GM10266 (cell line): Measurements from ENCODE around the gene FAM118A.

Source experiments
- DNase-seq: peaks from one replicate; pipeline ENCODE4 v3.0.0; 2012; ENCODE audit errors: extremely low spot score
- TF ChIP-seq, protein P1 (sequence below): IDR thresholded peaks from 2 replicates; pipeline ENCODE4 v1.5.1; 2012; ENCODE audit warnings: mild to moderate bottlenecking, low read depth; ENCODE audit not compliant: control insufficient read depth, insufficient read depth; ENCODE audit errors: missing control alignments

FAM118A gene

DNA sequence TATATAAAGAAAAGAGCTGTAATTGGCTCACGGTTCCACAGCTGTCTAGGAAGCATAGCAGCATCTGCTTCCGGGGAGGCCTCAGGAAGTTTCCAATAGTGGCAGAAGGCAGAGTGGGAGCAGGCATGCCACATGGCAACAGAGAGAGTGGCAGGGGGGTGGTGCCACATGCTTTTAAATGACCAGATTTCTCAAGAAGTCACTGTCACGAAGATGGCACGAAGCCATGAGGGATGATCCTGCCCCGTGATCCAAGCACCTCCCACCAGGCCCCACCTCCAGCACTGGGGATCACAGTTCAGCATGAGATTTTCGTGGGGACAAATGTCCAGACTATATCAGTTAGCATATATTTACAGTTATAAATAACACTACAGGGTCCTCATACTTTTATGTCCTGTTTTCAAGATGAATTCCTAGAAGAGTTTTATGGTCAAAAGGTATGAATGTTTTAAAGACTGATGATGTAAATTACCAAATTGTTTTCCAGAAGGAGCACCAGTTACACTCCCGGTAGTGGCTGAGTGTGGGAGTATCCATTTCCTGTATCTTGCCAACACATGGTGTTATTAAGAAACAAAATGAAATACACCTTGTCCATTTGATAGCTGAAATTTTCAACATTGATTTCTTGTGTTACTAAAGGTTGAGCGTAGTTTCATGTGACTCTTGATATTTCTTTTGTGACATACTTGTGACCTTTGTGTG, 19.2 kb downstream of the FAM118A start:
- no peak for DNase-seq
- TF ChIP-seq, protein P1, sequence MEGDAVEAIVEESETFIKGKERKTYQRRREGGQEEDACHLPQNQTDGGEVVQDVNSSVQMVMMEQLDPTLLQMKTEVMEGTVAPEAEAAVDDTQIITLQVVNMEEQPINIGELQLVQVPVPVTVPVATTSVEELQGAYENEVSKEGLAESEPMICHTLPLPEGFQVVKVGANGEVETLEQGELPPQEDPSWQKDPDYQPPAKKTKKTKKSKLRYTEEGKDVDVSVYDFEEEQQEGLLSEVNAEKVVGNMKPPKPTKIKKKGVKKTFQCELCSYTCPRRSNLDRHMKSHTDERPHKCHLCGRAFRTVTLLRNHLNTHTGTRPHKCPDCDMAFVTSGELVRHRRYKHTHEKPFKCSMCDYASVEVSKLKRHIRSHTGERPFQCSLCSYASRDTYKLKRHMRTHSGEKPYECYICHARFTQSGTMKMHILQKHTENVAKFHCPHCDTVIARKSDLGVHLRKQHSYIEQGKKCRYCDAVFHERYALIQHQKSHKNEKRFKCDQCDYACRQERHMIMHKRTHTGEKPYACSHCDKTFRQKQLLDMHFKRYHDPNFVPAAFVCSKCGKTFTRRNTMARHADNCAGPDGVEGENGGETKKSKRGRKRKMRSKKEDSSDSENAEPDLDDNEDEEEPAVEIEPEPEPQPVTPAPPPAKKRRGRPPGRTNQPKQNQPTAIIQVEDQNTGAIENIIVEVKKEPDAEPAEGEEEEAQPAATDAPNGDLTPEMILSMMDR = no peak

DNA sequence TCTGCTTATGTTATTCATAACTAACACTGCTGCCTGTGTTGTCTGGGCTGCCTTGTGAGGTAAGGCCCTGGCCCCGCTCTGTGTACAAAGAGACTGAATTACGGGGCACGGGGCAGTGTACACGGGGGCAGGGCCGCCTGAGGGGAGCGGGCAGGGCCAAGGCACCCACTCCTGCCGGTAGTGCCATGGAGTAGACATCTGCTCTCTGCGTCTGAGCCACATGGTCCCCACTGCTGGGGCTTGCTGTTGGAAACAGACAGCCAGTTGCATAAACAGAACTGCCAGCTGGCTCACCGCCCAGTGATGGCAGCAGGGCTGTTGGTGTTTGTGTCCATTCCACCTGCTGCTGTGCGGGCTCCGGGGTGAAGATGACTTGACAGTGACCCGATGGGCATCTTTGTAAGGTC, 19.8 kb downstream of the FAM118A start:
- DNase-seq = no peak
- TF ChIP-seq, protein P1 = no peak

DNA sequence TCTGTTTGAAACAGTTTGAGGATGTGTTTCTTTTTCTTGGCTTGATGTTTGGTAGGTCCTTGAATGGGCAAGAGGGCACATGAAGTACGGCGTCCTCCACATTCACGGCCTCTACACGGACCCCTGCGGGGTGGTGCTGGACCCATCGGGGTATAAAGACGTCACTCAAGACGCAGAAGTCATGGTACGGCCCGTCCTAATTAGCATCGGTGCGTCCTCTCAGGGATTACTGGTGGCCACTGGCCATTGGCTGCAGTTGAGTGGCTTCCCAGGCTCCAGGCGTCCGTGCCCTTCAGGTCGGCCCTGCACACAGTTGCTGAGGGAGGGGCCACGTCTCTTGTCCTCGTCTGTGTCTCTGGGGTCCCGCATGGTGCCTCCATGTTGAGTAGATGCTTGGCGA, 20.8 kb downstream of the FAM118A start:
- DNase-seq = no peak
- TF ChIP-seq, protein P1 = no peak

DNA sequence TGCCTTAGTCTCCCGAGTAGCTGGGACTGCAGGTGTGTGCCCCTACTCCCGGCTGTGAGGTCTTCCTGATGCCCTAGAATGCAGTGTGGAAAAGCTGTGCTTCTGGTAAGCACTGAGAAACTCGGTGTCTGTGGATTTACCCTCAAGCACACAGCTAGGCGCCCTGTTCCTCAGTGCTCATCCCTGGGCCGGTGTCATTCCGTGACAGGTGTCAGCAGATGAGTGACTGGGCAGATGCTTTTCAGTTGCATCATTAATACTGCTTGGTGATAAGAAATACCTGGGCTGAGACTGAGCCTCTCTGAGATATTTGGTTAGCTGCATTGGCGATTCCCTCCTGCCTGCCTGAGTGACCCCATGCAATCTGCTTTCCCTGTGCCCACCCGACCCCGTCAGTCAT, 21.8 kb downstream of the FAM118A start:
- TF ChIP-seq, protein P1 = no peak

DNA sequence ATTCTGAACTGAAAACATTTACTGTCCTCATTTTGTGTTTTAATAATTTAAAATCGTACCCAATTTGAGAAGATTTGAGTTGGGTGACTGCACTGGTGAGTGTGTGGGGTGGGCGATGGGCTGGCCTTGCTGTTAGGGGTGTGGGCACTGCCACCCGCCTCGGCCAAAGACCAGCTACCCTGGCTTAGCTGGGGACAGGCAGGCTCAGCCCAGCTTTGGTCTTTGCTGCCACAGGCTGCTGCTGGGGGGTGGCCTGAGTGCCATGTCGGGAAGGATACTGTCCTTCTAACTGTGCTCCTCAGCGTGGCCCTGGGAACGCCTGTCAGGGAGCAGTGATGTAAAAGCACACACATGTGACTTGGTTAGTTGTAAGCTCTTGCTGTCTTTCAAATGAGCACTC, 22.3 kb downstream of the FAM118A start:
- no peak for DNase-seq
- TF ChIP-seq, protein P1 = no peak

More for the DNA sequence above, 21.8 kb downstream of the FAM118A start:
- DNase-seq = no peak

DNA sequence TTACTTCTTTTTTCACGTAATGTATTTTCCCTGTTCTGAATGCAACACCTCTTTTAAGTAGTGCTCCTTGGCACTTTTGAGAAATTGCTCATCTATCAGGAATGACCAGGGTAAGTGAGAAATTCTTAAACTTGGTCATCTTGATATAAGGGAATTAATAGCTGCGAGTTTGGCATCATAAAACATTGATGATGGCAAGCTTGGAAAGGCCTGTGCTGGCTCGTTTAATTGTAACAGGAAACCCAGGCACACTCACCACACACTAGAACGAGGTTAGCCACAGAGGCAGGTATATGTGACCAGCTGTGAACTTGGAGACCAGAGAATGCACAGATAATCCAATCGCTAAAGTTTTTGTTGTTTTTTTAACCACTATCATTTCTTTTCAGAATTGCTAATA, 24.3 kb downstream of the FAM118A start:
- DNase-seq = no peak
- TF ChIP-seq, protein P1 = no peak

DNA sequence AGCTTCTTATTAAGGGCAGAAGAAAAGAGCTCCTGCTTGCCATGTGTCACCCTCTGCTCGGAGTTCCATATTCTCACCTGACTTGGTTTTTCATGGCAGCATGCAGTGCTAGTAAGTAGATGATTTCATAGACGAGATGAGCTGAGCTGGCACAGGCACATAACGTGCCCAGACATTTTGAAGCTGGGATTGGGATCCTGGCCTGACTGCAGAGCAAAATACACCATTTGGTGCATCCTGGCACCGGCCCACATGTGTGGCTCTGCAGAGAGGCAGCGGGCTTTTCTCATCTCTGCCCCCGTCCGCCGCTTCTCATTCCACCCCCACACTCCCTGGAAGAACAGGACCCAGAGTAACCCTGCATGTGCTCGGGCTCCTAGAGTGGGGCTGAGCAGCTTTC, 24.8 kb downstream of the FAM118A start:
- no peak for DNase-seq

More for the DNA sequence above, 24.8 kb downstream of the FAM118A start:
- TF ChIP-seq, protein P1 = no peak
